HEK293 (cell line): ENCODE data around the gene ARPC1A.

Source experiments
- ATF2 ChIP-seq: fragments of 450-650 bp; formaldehyde crosslinking; IDR thresholded peaks from 2 replicates; pipeline ENCODE4 v1.5.1; 2016; ENCODE audit warnings: missing biosample characterization, missing genetic modification characterization, low read depth
- ZBTB48 ChIP-seq: fragments of 450-650 bp; formaldehyde crosslinking; IDR thresholded peaks from 2 replicates; pipeline ENCODE4 v1.5.1; 2016; ENCODE audit warnings: missing biosample characterization, missing genetic modification characterization
- ZNF274 ChIP-seq, 2 experiments: fragments of 200-500 bp in 1 of 2; fragments of 450-650 bp in 1 of 2; sonication (Bioruptor generic) in 1 of 2; formaldehyde crosslinking in 1 of 2; IDR thresholded peaks; 2 replicates each; pipeline versions ENCODE4 v1.5.1 to v1.6.1; 2014 to 2016; ENCODE audit warnings: borderline replicate concordance in 1 of 2, inconsistent platforms in 1 of 2, low read length in 1 of 2, missing biosample characterization in 1 of 2, missing genetic modification characterization in 1 of 2
- ZNF658 ChIP-seq: fragments of 450-650 bp; formaldehyde crosslinking; IDR thresholded peaks from 2 replicates; pipeline ENCODE4; 2016; ENCODE audit warnings: missing biosample characterization, missing genetic modification characterization
- ZNF777 ChIP-seq: fragments of 450-650 bp; formaldehyde crosslinking; IDR thresholded peaks from 2 replicates; pipeline ENCODE4 v1.5.1; 2017; ENCODE audit warnings: missing biosample characterization, missing genetic modification characterization, borderline replicate concordance
- TF ChIP-seq, protein P1 (sequence below): fragments of 450-650 bp; formaldehyde crosslinking; IDR thresholded peaks from 2 replicates; pipeline ENCODE4 v1.5.1; 2016; ENCODE audit warnings: missing biosample characterization, missing genetic modification characterization

- TF ChIP-seq ATF2 (tag by site-specific recombination) (no peak), ZNF777 (tag by site-specific recombination) (no peak), ZBTB48 (tag by site-specific recombination) (no peak), ZNF658 (tag by site-specific recombination) (no peak), ZNF274 (IDR thresholded peaks at IDR 0.05; ENCODE audit: low read length) (no peak), ZNF274 (tag by site-specific recombination; IDR thresholded peaks at IDR 0.05; ENCODE audit: borderline replicate concordance) (no peak)
- TF ChIP-seq, protein P1, sequence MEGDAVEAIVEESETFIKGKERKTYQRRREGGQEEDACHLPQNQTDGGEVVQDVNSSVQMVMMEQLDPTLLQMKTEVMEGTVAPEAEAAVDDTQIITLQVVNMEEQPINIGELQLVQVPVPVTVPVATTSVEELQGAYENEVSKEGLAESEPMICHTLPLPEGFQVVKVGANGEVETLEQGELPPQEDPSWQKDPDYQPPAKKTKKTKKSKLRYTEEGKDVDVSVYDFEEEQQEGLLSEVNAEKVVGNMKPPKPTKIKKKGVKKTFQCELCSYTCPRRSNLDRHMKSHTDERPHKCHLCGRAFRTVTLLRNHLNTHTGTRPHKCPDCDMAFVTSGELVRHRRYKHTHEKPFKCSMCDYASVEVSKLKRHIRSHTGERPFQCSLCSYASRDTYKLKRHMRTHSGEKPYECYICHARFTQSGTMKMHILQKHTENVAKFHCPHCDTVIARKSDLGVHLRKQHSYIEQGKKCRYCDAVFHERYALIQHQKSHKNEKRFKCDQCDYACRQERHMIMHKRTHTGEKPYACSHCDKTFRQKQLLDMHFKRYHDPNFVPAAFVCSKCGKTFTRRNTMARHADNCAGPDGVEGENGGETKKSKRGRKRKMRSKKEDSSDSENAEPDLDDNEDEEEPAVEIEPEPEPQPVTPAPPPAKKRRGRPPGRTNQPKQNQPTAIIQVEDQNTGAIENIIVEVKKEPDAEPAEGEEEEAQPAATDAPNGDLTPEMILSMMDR (tag by site-specific recombination) = no peak
Measured at GRCh38 chr7:99331002-99331401, 5.3 kb downstream of the ARPC1A start.
